Kidney (tissue), 14 donors: ENCODE data around the gene SPG7. TPM values are rescaled to one million over a fixed set of nuclear protein-coding genes. Genes with fewer than 3 reads are reported as not detected.

Experiments
- DNase-seq, 5 donors: peaks; one replicate each; pipeline ENCODE4 v3.0.0-alpha.2; 2013 to 2020
- FAIRE-seq: peaks from 2 replicates; lab custom pipeline; 2012; peaks lifted over from hg19 to GRCh38; lab: Jason Lieb, UNC
- H3K27ac ChIP-seq, 2 donors: one replicate each; pipeline ENCODE4 v1.7.0; 2013; ENCODE audit warnings: low read depth in 2 of 2, low read length in 2 of 2, inconsistent platforms in 1 of 2
- H3K27me3 ChIP-seq: one replicate; pipeline ENCODE4 v1.7.1; 2013; ENCODE audit warnings: low read length, inconsistent platforms; ENCODE audit not compliant: control insufficient read depth, insufficient read depth
- H3K36me3 ChIP-seq, 3 donors: one replicate each; pipeline versions ENCODE4 v1.7.0 to v1.7.1; 2013; ENCODE audit warnings: low read length in 3 of 3, control low read depth in 1 of 3, inconsistent platforms in 1 of 3; ENCODE audit not compliant: insufficient read depth in 3 of 3, control insufficient read depth in 2 of 3
- H3K4me1 ChIP-seq, 3 donors: one replicate each; pipeline versions ENCODE4 v1.7.0 to v1.7.1; 2013; ENCODE audit warnings: low read length in 3 of 3, inconsistent platforms in 1 of 3, low read depth in 1 of 3; ENCODE audit not compliant: control insufficient read depth in 2 of 3, insufficient read depth in 2 of 3
- H3K4me3 ChIP-seq, 3 donors: one replicate each; pipeline versions ENCODE4 v1.7.0 to v1.8.1; 2013; ENCODE audit warnings: low read length in 3 of 3, control low read depth in 1 of 3, inconsistent platforms in 1 of 3
- H3K9ac ChIP-seq, 3 donors: one replicate each; pipeline versions ENCODE4 v1.7.0 to v1.7.1; 2013; ENCODE audit warnings: low read length in 3 of 3, control low read depth in 1 of 3, inconsistent platforms in 1 of 3
- H3K9me3 ChIP-seq, 3 donors: one replicate each; pipeline versions ENCODE4 v1.7.0 to v1.7.1; 2013; ENCODE audit warnings: low read length in 3 of 3, control low read depth in 1 of 3, inconsistent platforms in 1 of 3; ENCODE audit not compliant: control insufficient read depth in 2 of 3, insufficient read depth in 1 of 3
- CTCF ChIP-seq: IDR thresholded peaks from 3 replicates; pipeline ENCODE4 v1.5.1; 2012; ENCODE audit warnings: mild to moderate bottlenecking, moderate library complexity, borderline replicate concordance; ENCODE audit not compliant: insufficient read depth; ENCODE audit errors: extremely low read depth
- intact Hi-C: fragments of 100-400 bp; cut with DNase I; formaldehyde crosslinking; loops from one replicate; pipeline ENCODE4 v1.11.1; 2022
- polyA plus RNA-seq: library from polyadenylated mRNA; stranded (reverse); fragments of 350-450 nt; fragmentation: Illumina TruSeq; extraction: RNeasy Lipid Tissue Mini Kit (QIAGEN cat#74804); gene quantifications from one replicate; pipeline ENCODE4 v1.2.3, GENCODE V29; 2014; ENCODE audit warnings: low read depth, low replicate concordance; ENCODE audit not compliant: insufficient read depth
- total RNA-seq: library from RNA; stranded (reverse); fragmentation: NEBNext Ultra II Directional; extraction: Animal tissue kit (Norgen Biotek cat#: 25700); gene quantifications from one replicate; pipeline ENCODE4 v1.2.1, GENCODE V29; 2021
- donor health status: control.
- donor health status: control.
- donor health status: control.
- donor health status: control.
- donor health status: control.
- donor health status: DM: yes; HTN: yes; CAD: no.
- donor health status: Normal renal cell carcinoma (clear cell type).

Gene SPG7
- total and polyA plus RNA-seq, 2 donors from 2014 or later: 71.0 to 108 TPM

GRCh38 chr16:89549007-89549700 is 41.0 kb downstream of the SPG7 start:
- Histone ChIP-seq H3K9ac (no peak overlapping the region), H3K36me3 (peaks cover 0 to 42% (median 25%) of the 10 kb centered on the region in 3 donors), H3K4me3 (no peak overlapping the region), H3K27ac (no peak overlapping the region), H3K27me3 (no peaks in the 10 kb centered on the region), H3K9me3 (no peaks in the 10 kb centered on the region), H3K4me1 (no peaks in the 10 kb centered on the region)
- intact Hi-C loops: no loop called here
- DNase-seq (no peak), FAIRE-seq (no peak)
- no peak for TF ChIP-seq CTCF

GRCh38 chr16:89550421-89551007 is 42.3 kb downstream of the SPG7 start:
- no peak overlapping the region for H3K27ac ChIP-seq
- H3K4me3 ChIP-seq: no peak overlapping the region
- no peak for DNase-seq
- FAIRE-seq: no peak
- H3K36me3 ChIP-seq: peaks cover under 1 to 35% (median 25%) of the 10 kb centered on the region in 3 donors
- H3K4me1 ChIP-seq: no peaks in the 10 kb centered on the region
- no peak overlapping the region for H3K9ac ChIP-seq
- TF ChIP-seq CTCF: no peak
- no peaks in the 10 kb centered on the region for H3K9me3 ChIP-seq
- H3K27me3 ChIP-seq: no peaks in the 10 kb centered on the region
- intact Hi-C loops: no loop called here

GRCh38 chr16:89552329-89552728 is 44.1 kb downstream of the SPG7 start:
- H3K36me3 ChIP-seq: peaks cover 2 to 29% (median 24%) of the 10 kb centered on the region in 3 donors
- H3K27ac ChIP-seq: no peak overlapping the region
- DNase-seq: no peak
- H3K4me1 ChIP-seq: peaks cover 0 to under 1% (median 0%) of the 10 kb centered on the region in 3 donors
- no peaks in the 10 kb centered on the region for H3K9me3 ChIP-seq
- intact Hi-C loops: no loop called here
- no peak overlapping the region for H3K4me3 ChIP-seq
- FAIRE-seq: no peak
- no peaks in the 10 kb centered on the region for H3K27me3 ChIP-seq
- TF ChIP-seq CTCF: no peak
- H3K9ac ChIP-seq: no peak overlapping the region
